GM18519 (cell line): Measurements from ENCODE around the gene HAP1.
"Not testable (repeated sequence)": the region's sequence is repeated elsewhere in the genome, so short reads cannot be mapped to it uniquely, and the experiment has no call there.

Experiments used
- ATAC-seq: cut with Tn5 transposase; IDR thresholded peaks from one replicate; pipeline ENCODE4 v1.9.1; 2021; ENCODE audit warnings: mild to moderate bottlenecking, moderate library complexity; ENCODE audit not compliant: unreplicated experiment, low FRiP score

The HAP1 gene

DNA sequence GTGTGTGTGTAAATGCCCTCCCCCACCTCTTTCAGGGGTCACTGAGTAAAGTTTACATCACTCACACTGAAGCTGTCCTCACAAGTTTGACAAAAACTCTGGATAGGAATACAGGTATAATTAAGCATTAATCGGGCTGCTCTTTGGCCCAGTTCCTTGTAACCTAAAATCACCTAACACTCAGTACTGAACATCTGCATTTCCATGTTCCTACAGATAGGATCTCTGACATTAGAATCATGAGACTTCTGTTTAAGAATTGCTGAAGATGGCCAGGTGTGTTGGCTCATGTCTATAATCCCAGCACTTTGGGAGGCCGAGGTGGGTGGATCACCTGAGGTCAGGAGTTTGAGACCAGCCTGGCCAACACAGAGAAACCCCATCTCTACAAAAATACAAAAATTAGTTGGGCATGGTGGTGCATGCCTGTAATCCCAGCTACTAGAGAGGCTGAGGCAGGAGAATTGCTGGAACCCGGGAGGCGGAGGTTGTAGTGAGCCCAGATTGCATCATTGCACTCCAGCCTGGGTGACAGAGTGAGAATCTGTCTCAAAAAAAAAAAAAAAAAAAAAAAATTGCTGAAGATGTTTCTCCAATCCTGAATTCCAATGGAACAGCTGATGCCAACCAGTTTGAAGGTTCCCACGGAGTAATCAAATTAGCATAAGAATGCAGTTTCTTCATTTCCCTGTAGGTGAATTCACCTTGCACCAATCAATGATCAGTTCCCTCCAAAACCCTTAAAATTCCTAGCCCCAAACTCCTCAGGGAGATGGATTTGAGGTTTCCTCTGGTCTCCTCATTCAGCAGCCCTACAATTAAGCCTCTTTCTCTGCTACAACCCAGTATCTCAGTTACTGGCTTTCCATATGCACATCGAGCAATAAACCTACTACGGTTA, 59.0 kb downstream of the HAP1 start:
- not testable (repeated sequence) for ATAC-seq
